SH-SY5Y (cell line): ENCODE results near the gene CLEC2L.

ENCODE experiments used
- GATA2 ChIP-seq: IDR thresholded peaks from 2 replicates; pipeline ENCODE4 v1.6.1; 2011; ENCODE audit warnings: mild to moderate bottlenecking, low read depth, low read length
- GATA3 ChIP-seq: IDR thresholded peaks from 2 replicates; pipeline ENCODE4 v1.6.1; 2011; ENCODE audit warnings: low read depth, mild to moderate bottlenecking, low read length, moderate library complexity

DNA sequence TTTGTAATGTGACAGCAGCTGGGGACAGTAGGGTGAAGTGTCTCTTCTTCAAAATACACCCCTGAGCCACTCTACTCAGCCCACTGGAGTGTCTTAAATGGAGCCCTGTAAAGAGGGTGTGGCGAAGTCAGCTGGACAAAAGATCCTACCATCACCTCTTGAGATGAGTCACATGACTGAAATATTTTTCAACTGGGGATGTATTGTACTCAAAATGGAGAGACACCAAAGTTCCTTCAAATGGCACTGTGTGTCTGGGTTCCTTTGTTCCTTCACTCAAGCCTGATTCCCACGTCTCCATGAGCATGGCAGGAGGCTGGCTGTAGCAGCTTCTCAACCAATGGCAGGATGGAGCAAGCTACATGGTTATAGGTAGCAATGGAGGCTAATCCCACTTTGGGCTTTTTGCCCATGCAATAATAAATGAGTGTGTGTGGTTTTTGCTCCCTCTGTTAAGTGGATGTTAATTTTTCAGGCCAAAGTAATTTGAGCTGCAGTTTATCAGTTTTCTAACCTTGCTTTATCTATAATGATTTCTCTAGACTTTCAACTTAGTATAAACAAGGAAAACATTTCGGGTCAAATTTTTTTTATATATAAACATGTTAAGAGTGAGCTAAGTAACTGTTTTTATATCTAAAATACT, 68.2 kb downstream of the CLEC2L start:
- no peak for TF ChIP-seq GATA2
- no peak for TF ChIP-seq GATA3
